ENCODE results near the gene MCHR2.

Gene MCHR2

DNA sequence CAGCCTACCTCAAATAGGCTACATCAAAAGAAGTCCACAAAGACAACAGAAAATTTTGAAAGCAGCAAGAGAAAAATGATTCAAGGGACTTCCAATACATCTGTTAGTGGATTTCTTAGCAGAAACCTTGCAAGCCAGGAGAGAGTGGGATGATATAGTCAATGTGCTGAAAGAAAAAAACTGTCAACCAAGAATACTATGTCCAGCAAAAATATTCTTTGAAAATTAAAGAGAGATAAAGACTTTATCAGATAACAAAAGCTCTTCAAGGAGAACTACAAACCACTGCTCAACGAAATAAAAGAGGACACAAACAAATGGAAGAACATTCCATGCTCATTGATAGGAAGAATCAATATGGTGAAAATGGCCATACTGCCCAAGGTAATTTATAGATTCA, 34.0 kb downstream of the MCHR2 start:
- Histone ChIP-seq H3K36me3 (ENCODE audit: insufficient read depth, low read length) (no peaks in the 10 kb centered on the region), H3K9me3 (ENCODE audit: control insufficient read depth, insufficient read depth, low read length) (peaks cover 2% of the 10 kb centered on the region; the same call in 1 of the 2 replicates), H3K4me1 (ENCODE audit: insufficient read depth, low read length) (no peaks in the 10 kb centered on the region), H3K9ac (ENCODE audit: low read depth, low read length) (no peak overlapping the region)

DNA sequence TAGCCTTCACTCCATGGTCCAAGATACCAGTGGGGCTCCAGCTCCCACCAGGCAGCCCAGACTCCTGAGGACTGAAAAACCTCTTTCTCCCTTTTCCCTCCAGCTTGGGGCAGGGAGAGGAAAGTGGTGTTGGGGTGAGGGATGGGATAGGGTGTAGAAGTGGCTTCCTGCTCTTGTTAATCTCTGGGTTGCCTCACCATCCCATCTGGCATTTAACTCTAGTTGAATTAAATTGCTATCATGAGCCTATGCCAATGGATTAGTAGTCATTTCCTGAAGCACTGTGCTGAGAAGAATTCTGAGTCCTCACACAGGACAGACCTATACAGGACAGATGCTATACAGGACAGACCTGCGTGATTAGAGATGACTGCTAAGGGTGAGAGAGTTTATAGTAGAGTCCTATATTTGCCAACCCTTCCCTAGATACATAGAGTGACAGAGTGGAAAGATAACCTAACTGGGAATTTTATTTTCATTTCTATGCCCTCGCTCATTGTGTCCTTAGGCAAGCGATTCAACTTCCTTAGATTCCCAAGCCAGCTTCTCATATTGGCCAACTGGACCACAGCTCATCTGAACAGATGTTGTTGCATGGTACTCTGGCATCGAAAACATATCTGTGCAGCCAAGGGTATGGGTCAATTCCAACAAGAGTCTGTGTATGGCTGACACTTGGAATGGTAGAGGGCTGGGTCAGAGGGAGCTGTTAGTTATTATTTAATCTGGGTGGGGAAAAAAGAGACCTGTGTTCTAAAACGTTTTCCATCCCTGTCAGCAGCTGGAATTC, 42.8 kb downstream of the MCHR2 start:
- no peaks in the 10 kb centered on the region for H3K9me3 ChIP-seq (ENCODE audit: control insufficient read depth, insufficient read depth, low read length)
- no peaks in the 10 kb centered on the region for H3K36me3 ChIP-seq (ENCODE audit: insufficient read depth, low read length)
- no peaks in the 10 kb centered on the region for H3K4me1 ChIP-seq (ENCODE audit: insufficient read depth, low read length)
- no peak overlapping the region for H3K9ac ChIP-seq (ENCODE audit: low read depth, low read length)

DNA sequence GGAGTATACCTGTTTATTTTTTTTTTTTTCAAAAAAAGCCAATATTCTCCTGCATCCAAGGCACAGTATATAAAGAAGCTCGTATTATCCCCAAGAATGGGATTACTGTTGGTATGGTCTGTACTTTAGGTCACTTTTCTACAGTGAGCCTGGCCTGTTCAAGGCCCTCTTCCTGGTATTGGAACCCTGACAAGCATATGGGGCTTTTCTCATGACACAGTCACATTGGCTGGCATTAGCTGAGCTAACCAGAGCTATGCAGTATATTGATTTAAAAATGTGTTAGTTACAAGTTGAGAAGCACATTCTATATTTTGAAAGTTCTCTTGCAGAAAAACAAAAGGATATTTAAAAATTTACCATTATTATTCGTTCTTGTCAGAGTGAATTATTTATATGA, 48.0 kb downstream of the MCHR2 start:
- Histone ChIP-seq H3K9me3 (ENCODE audit: control insufficient read depth, insufficient read depth, low read length) (no peaks in the 10 kb centered on the region), H3K36me3 (ENCODE audit: insufficient read depth, low read length) (no peaks in the 10 kb centered on the region), H3K4me1 (ENCODE audit: insufficient read depth, low read length) (no peaks in the 10 kb centered on the region), H3K9ac (ENCODE audit: low read depth, low read length) (no peak overlapping the region)

DNA sequence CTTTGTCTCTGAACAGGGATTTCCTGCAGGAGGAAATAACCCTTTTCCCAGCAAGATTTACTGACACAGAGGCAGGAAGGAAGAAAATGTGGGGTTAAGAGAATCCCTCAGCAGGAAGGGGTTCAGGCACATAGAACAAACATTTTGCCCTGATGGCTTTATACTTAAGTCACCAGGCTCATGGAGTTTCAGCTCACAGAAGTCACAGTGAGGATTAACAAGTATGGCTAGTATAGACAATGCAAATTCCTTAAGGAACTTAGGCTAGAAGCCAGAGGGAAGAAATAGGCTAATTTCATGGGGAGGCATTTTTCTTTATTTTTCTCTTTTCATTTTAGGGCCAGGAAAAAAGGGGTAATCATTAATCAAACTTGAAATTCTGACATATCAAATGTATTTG, 50.2 kb downstream of the MCHR2 start:
- no peak overlapping the region for H3K9ac ChIP-seq (ENCODE audit: low read depth, low read length)
- H3K36me3 ChIP-seq (ENCODE audit: insufficient read depth, low read length): no peaks in the 10 kb centered on the region
- no peaks in the 10 kb centered on the region for H3K9me3 ChIP-seq (ENCODE audit: control insufficient read depth, insufficient read depth, low read length)
- H3K4me1 ChIP-seq (ENCODE audit: insufficient read depth, low read length): no peaks in the 10 kb centered on the region

DNA sequence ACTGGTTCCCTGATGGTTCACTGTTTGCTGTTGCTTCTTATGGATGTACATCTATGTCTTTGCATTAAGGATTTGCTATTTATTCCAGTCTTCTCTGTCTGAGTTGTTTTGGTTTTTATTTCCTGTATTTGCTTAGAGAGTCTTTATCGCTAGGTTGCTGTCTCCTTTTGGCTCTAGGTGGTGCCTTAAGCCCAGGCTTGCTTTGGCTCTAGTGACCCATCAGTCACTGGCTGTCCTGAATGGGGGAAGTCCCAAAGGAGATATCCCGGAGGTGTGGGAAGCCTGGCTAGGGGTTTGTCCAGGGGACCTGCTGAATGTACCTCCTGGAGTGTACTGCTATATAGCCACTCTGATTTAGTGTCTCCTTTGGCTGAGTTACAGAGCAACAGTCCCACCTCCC, 53.4 kb downstream of the MCHR2 start:
- Histone ChIP-seq H3K4me1 (ENCODE audit: insufficient read depth, low read length) (no peaks in the 10 kb centered on the region), H3K9me3 (ENCODE audit: control insufficient read depth, insufficient read depth, low read length) (no peaks in the 10 kb centered on the region), H3K9ac (ENCODE audit: low read depth, low read length) (no peak overlapping the region), H3K36me3 (ENCODE audit: insufficient read depth, low read length) (no peaks in the 10 kb centered on the region)

DNA sequence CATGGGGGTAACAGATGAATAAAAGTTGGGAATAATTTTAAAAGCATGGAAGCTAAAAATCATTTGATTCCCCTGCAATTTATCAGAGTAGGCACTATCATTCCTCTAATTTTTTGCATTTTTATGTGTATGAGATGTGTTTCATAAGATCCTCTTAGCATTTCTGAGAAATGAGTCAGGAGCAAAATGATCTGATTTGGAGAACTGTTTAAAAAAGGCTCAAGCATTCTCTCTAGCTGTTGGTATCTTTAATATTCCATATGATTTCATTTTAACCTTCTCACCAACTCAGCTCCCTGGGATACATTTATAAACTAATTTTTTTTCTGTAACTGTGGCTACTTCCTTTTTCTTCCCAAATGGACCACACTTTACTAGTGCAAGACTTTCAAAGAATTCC, 60.9 kb downstream of the MCHR2 start:
- H3K36me3 ChIP-seq (ENCODE audit: insufficient read depth, low read length): no peaks in the 10 kb centered on the region
- peaks cover 3% of the 10 kb centered on the region; the same call in 1 of the 2 replicates for H3K9me3 ChIP-seq (ENCODE audit: control insufficient read depth, insufficient read depth, low read length)
- no peak overlapping the region for H3K9ac ChIP-seq (ENCODE audit: low read depth, low read length)
- no peaks in the 10 kb centered on the region for H3K4me1 ChIP-seq (ENCODE audit: insufficient read depth, low read length)

DNA sequence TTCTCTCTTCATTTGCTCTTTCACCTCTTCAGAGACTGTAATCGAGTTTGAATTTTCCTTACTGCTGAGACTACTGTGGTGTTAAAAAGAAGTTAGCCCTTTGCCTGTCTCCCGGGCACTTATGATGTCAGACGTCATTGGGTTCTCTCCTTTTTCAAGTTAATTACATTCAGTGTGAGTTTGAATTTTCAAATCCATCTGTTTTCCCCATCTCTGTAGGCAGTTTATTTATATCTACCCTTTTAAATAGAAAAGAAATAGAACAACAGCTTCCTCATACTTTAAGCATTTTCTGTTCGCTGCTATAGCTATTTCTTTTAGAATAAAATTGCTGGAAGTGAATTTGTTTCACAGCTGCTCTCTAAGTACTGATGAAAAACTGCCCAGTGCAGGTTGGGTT, 81.4 kb downstream of the MCHR2 start:
- Histone ChIP-seq H3K36me3 (ENCODE audit: insufficient read depth, low read length) (no peaks in the 10 kb centered on the region), H3K9ac (ENCODE audit: low read depth, low read length) (no peak overlapping the region), H3K9me3 (ENCODE audit: control insufficient read depth, insufficient read depth, low read length) (no peaks in the 10 kb centered on the region), H3K4me1 (ENCODE audit: insufficient read depth, low read length) (no peaks in the 10 kb centered on the region)

DNA sequence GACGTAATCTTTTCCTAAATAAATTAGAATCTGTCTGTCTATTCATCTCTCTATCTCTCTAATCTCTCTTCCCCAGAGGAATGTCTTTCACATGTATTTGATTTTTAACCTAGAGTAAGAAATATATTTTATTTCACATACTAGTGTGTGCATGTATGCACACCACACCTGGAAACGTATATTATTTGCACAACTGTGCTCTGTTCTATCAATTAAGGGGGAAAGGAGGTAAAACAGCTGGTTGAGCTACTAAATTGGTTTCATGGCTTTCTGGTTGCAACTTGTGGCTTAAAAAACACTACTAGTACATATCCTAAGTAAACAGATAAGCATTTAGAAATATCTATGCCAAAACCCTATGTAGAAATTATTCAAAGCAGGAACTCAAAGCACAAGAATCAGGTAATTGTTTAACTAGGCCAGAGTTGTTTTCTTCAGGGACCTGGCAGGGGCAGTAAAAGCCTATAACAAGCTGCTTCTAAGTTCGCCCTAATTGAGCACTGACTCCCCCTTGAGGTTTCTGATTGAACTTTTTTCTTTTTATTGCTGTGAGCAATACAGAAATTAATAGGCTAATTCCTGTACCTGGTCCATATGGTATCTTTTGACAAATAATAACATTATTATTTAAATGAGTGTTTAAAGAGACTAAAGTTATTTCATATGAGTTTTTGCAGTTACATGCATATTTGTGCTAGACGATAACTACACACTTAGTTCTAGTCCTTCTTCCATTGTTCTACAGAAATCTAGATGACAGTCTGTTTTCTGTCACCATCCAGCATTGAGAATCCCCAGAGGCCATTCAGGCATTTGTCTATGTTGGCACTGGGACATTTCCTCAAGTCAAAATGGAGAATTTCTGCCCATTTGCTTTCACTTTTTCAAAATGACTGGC, 88.6 kb downstream of the MCHR2 start:
- no peak overlapping the region for H3K9ac ChIP-seq (ENCODE audit: low read depth, low read length)
- no peaks in the 10 kb centered on the region for H3K9me3 ChIP-seq (ENCODE audit: control insufficient read depth, insufficient read depth, low read length)
- no peaks in the 10 kb centered on the region for H3K36me3 ChIP-seq (ENCODE audit: insufficient read depth, low read length)
- no peaks in the 10 kb centered on the region for H3K4me1 ChIP-seq (ENCODE audit: insufficient read depth, low read length)

DNA sequence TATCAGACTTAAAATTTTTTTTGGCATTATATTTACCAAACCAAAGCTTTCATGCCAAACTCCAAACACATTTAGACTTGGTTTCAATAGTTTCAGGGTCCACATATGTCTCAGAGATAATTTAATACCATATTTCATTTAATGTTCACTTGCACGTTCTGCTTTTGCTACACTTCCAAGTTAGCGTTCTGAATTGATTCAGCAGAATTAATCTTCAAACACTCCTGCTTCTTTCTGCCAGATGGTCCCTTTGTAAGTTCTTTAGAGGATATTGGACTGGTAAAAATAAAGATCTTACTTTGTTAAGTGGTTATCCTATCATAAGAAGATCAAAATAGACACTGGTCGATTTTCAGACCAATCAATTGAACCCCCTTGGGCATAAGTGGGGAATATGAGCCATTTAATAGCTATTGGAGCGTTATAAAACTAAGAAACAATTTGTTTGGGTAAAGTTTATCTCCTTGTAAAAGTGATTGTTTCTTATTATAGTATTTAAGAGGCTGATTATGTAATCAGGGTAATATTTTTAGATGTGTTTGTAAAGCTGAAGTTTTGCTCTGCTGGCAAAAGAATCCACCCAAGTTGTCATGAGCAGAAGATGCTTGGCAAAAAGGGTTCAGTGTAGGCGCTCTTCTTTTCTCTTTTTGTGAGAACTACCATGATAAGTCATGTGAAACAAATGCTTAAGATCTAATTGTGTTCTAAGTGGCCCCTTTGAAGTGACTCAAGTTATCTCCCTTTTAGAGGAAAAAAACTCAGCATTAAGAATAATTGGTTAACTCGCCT, 92.2 kb downstream of the MCHR2 start:
- no peaks in the 10 kb centered on the region for H3K9me3 ChIP-seq (ENCODE audit: control insufficient read depth, insufficient read depth, low read length)
- H3K36me3 ChIP-seq (ENCODE audit: insufficient read depth, low read length): no peaks in the 10 kb centered on the region
- H3K9ac ChIP-seq (ENCODE audit: low read depth, low read length): no peak overlapping the region
- H3K4me1 ChIP-seq (ENCODE audit: insufficient read depth, low read length): no peaks in the 10 kb centered on the region

DNA sequence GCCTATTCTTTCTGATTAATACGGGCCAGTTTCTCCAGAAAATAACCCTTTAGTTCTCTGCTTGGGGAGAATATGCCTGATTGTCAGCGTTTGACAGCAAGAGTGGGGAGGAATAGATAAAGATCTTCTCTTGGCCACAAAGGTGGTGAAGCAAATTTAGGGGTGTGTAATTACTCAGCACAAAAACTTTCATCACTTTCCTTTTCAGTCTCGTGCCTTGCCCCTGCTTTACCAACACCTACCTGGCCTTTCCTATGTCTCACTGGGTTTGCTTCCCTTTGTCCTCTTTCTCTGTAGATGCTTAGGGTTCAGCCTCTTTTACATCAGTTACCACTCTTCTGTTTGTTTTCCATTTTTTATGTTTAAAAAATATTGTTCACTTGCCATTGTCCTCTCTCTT, 99.2 kb downstream of the MCHR2 start:
- Histone ChIP-seq H3K36me3 (ENCODE audit: insufficient read depth, low read length) (no peaks in the 10 kb centered on the region), H3K9me3 (ENCODE audit: control insufficient read depth, insufficient read depth, low read length) (no peaks in the 10 kb centered on the region), H3K9ac (ENCODE audit: low read depth, low read length) (no peak overlapping the region), H3K4me1 (ENCODE audit: insufficient read depth, low read length) (no peaks in the 10 kb centered on the region)

DNA sequence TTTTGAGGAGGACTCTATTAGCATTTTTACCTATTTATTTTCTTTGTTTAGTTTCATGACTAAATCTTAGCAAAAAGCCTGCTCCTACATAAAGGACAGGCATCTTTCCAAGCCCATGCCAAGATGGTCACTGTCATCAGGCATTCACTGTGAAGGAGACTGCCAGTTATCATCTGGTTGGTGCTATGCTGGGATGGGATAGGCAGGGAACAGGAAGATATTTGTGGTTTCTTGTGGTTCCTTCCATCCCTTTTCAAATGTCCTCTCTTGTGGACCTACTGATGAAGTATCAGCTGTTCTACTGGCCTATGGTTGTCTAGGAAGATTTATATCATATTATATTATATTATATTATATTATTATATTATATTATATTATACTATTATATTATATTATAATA, 107.0 kb downstream of the MCHR2 start:
- no peaks in the 10 kb centered on the region for H3K9me3 ChIP-seq (ENCODE audit: control insufficient read depth, insufficient read depth, low read length)
- H3K36me3 ChIP-seq (ENCODE audit: insufficient read depth, low read length): no peaks in the 10 kb centered on the region
- H3K9ac ChIP-seq (ENCODE audit: low read depth, low read length): no peak overlapping the region
- H3K4me1 ChIP-seq (ENCODE audit: insufficient read depth, low read length): no peaks in the 10 kb centered on the region

DNA sequence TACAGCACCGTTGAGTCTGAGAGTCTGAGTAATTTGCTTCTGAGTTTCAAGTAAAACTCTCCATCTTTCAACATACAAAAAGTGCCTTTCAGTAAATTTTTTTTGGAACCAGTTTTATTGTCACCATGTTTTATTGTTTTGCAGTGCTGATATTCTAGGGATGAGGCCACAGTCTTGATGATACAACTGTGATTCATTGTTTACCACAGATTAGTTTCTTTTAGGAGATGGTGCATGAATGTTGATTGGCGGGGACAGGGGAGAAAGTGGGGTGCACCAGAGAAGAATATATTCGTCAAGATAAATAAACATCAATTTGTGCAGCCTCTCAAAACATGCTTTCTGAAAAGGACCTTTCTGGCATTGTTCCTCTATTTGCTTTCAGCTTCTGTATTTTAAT, 109.0 kb downstream of the MCHR2 start:
- Histone ChIP-seq H3K9me3 (ENCODE audit: control insufficient read depth, insufficient read depth, low read length) (no peaks in the 10 kb centered on the region), H3K36me3 (ENCODE audit: insufficient read depth, low read length) (no peaks in the 10 kb centered on the region), H3K4me1 (ENCODE audit: insufficient read depth, low read length) (no peaks in the 10 kb centered on the region), H3K9ac (ENCODE audit: low read depth, low read length) (no peak overlapping the region)

DNA sequence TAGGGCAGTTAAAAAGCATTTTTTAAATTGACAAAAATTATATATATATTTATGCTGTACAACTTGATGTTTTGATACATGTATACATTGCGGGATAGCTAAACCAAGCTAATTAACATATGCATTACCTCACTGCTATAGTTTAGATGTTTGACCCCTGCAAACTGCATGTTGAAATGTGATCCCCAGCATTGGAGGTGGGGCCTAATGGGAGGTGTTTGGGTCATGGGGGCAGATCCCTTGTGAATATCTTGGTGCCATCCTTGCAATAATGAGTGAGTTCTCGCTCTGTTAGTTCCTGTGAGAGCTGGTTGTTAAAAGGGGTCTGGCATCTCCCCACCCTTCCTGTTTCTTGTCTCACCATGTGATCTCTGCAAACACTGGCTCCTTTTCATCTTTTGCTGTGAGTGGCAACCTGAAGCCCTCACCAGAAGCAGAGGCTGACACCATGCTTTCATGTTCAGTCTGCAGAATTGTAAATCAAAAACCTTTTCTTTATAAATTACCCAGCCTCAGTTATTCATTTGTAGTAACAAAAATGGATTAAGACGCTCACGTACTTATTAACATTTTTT, 111.8 kb downstream of the MCHR2 start:
- Histone ChIP-seq H3K9ac (ENCODE audit: low read depth, low read length) (no peak overlapping the region), H3K4me1 (ENCODE audit: insufficient read depth, low read length) (no peaks in the 10 kb centered on the region), H3K36me3 (ENCODE audit: insufficient read depth, low read length) (no peaks in the 10 kb centered on the region), H3K9me3 (ENCODE audit: control insufficient read depth, insufficient read depth, low read length) (no peaks in the 10 kb centered on the region)

DNA sequence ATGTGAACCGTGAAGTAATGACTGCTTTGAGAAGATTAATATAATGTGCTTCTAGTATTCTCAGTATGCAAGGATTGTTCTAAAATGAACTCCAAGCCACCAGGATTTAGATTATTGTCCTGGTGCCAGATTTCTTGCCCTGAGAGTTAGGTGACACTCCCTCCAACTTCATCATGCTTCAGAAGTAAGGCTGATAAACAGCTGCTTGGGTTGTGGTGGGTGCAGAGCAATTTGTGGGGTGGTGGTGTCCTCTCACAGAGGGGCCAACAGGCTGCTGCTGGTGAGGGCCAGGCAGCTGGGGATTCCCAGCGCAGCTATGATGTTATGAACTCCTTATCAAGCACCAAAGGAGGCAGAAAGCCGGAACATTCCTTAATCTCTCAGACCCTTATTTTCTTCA, 114.6 kb downstream of the MCHR2 start:
- H3K9ac ChIP-seq (ENCODE audit: low read depth, low read length): no peak overlapping the region
- H3K4me1 ChIP-seq (ENCODE audit: insufficient read depth, low read length): no peaks in the 10 kb centered on the region
- H3K36me3 ChIP-seq (ENCODE audit: insufficient read depth, low read length): no peaks in the 10 kb centered on the region
- no peaks in the 10 kb centered on the region for H3K9me3 ChIP-seq (ENCODE audit: control insufficient read depth, insufficient read depth, low read length)
